ENCODE data around the gene TOB1.

The TOB1 gene

DNA sequence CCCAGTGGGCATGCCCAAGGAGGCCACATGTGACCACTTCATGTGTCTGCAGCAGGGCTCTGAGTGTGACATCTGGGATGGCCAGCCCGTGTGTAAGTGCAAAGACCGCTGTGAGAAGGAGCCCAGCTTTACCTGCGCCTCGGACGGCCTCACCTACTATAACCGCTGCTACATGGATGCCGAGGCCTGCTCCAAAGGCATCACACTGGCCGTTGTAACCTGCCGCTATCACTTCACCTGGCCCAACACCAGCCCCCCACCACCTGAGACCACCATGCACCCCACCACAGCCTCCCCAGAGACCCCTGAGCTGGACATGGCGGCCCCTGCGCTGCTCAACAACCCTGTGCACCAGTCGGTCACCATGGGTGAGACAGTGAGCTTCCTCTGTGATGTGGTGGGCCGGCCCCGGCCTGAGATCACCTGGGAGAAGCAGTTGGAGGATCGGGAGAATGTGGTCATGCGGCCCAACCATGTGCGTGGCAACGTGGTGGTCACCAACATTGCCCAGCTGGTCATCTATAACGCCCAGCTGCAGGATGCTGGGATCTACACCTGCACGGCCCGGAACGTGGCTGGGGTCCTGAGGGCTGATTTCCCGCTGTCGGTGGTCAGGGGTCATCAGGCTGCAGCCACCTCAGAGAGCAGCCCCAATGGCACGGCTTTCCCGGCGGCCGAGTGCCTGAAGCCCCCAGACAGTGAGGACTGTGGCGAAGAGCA is 26.4 kb downstream of the TOB1 start:
- no peak overlapping the region for H3K27ac ChIP-seq (ENCODE audit: low read depth, low read length)
- no peak overlapping the region for H3K4me3 ChIP-seq (ENCODE audit: insufficient read depth, low read length, poor library complexity, severe bottlenecking)
- no peaks in the 10 kb centered on the region for H4K20me1 ChIP-seq (ENCODE audit: low read depth, low read length)
- H2AFZ ChIP-seq (ENCODE audit: low read depth, low read length, severe bottlenecking), result no peak overlapping the region
- H3F3A ChIP-seq (ENCODE audit: insufficient read depth), result no peaks in the 10 kb centered on the region
- H3K36me3 ChIP-seq (ENCODE audit: low read length), result no peaks in the 10 kb centered on the region
- H3K27me3 ChIP-seq (ENCODE audit: low read length), result no peaks in the 10 kb centered on the region
- no peak overlapping the region for H3K4me2 ChIP-seq (ENCODE audit: low read depth, low read length, poor library complexity, severe bottlenecking)
- H3K9me3 ChIP-seq (ENCODE audit: insufficient read depth, low read length), result no peaks in the 10 kb centered on the region
- H3K79me2 ChIP-seq (ENCODE audit: insufficient read depth, low read length), result no peaks in the 10 kb centered on the region
- H3K9me2 ChIP-seq (replicated peaks; ENCODE audit: insufficient read depth, low read length), result no peaks in the 10 kb centered on the region
- H3K9ac ChIP-seq (ENCODE audit: low read length), result no peak overlapping the region
- TF ChIP-seq CTCF (IDR thresholded peaks at IDR 0.05; ENCODE audit: insufficient read depth, low read length, poor library complexity, severe bottlenecking) (no peak), EZH2phosphoT487 (conservative IDR thresholded peaks at IDR 0.05; ENCODE audit: low read length) (no peak)

DNA sequence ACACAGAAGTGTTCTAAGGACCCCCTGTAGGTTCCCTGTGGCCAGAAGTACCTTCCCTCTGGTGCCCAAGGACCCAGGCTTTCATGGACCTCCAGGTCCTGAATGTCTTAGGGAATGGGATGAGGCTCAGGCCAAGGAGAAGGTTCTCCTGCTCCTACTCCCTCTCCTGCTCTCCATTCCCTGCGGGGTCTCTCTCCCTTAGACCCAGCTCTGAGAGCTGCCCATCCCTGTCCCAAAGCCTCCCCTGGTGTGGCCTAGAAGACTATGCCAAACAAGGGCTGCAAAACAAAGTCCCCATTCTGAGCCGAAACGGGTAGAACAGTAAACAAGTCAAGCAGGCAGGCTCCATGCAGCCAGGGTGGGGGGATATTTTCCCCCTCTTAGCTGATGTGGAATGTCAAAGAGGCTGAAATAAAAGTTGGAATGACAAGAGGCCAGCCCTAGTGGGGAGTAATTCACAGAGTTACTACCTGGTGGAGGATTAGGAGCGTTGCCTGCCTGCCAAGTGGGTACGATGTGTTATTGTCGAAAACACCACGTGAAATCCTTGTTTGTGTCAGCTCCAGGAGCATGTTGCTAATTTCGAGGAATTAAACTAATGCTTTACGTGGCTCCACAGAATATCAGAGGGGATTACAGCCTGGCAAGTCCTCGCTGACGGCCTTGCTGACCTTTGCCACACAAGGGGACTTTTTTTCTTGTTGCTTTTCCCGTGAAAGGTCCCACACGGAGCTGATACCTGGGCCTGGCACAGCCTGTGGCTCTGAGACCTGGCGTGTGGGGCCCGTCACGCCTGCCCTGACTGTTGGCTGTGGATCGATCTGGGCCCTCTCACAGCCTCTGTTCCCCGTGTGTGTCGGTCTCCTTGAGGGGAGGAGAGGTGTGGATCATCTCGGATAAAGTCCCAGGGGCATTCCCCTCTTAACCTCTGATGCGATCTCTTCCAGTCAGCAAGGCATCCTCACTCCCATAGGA is 27.9 kb downstream of the TOB1 start:
- Histone ChIP-seq H3K36me3 (ENCODE audit: low read length) (no peaks in the 10 kb centered on the region), H3K79me2 (ENCODE audit: insufficient read depth, low read length) (no peaks in the 10 kb centered on the region), H3K4me2 (ENCODE audit: low read depth, low read length, poor library complexity, severe bottlenecking) (no peak overlapping the region), H3K27me3 (ENCODE audit: low read length) (no peaks in the 10 kb centered on the region), H3K27ac (ENCODE audit: low read depth, low read length) (no peak overlapping the region), H2AFZ (ENCODE audit: low read depth, low read length, severe bottlenecking) (no peak overlapping the region), H3F3A (ENCODE audit: insufficient read depth) (no peaks in the 10 kb centered on the region), H3K9me3 (ENCODE audit: insufficient read depth, low read length) (no peaks in the 10 kb centered on the region), H4K20me1 (ENCODE audit: low read depth, low read length) (no peaks in the 10 kb centered on the region), H3K4me3 (ENCODE audit: insufficient read depth, low read length, poor library complexity, severe bottlenecking) (no peak overlapping the region), H3K9ac (ENCODE audit: low read length) (no peak overlapping the region), H3K9me2 (replicated peaks; ENCODE audit: insufficient read depth, low read length) (no peaks in the 10 kb centered on the region)
- TF ChIP-seq CTCF (IDR thresholded peaks at IDR 0.05; ENCODE audit: insufficient read depth, low read length, poor library complexity, severe bottlenecking) (no peak), EZH2phosphoT487 (conservative IDR thresholded peaks at IDR 0.05; ENCODE audit: low read length) (no peak)

- no peak overlapping the region for H3K9ac ChIP-seq (ENCODE audit: low read length)
- no peak overlapping the region for H3K4me3 ChIP-seq (ENCODE audit: insufficient read depth, low read length, poor library complexity, severe bottlenecking)
- H2AFZ ChIP-seq (ENCODE audit: low read depth, low read length, severe bottlenecking), result no peak overlapping the region
- no peaks in the 10 kb centered on the region for H3F3A ChIP-seq (ENCODE audit: insufficient read depth)
- H4K20me1 ChIP-seq (ENCODE audit: low read depth, low read length), result no peaks in the 10 kb centered on the region
- H3K9me2 ChIP-seq (replicated peaks; ENCODE audit: insufficient read depth, low read length), result no peaks in the 10 kb centered on the region
- no peaks in the 10 kb centered on the region for H3K9me3 ChIP-seq (ENCODE audit: insufficient read depth, low read length)
- H3K36me3 ChIP-seq (ENCODE audit: low read length), result no peaks in the 10 kb centered on the region
- no peaks in the 10 kb centered on the region for H3K79me2 ChIP-seq (ENCODE audit: insufficient read depth, low read length)
- H3K4me2 ChIP-seq (ENCODE audit: low read depth, low read length, poor library complexity, severe bottlenecking), result no peak overlapping the region
- H3K27me3 ChIP-seq (ENCODE audit: low read length), result no peaks in the 10 kb centered on the region
- no peak overlapping the region for H3K27ac ChIP-seq (ENCODE audit: low read depth, low read length)
- no peak for TF ChIP-seq EZH2phosphoT487 (conservative IDR thresholded peaks at IDR 0.05; ENCODE audit: low read length)
- no peak for TF ChIP-seq CTCF (IDR thresholded peaks at IDR 0.05; ENCODE audit: insufficient read depth, low read length, poor library complexity, severe bottlenecking)
Observed at GRCh38 chr17:50837286-50837979, 28.7 kb downstream of the TOB1 start.

Measured in SU-DHL-6 (cell line).